ENCODE measurements around the gene RASAL3. TPM values are rescaled to one million over a fixed set of nuclear protein-coding genes. Genes with fewer than 3 reads are reported as not detected.
"Not testable (repeated sequence)": the region's sequence is repeated elsewhere in the genome, so short reads cannot be mapped to it uniquely, and the experiment has no call there.

Gene RASAL3
- 2.3 TPM for total RNA-seq
- long read RNA-seq: 0 reads

DNA sequence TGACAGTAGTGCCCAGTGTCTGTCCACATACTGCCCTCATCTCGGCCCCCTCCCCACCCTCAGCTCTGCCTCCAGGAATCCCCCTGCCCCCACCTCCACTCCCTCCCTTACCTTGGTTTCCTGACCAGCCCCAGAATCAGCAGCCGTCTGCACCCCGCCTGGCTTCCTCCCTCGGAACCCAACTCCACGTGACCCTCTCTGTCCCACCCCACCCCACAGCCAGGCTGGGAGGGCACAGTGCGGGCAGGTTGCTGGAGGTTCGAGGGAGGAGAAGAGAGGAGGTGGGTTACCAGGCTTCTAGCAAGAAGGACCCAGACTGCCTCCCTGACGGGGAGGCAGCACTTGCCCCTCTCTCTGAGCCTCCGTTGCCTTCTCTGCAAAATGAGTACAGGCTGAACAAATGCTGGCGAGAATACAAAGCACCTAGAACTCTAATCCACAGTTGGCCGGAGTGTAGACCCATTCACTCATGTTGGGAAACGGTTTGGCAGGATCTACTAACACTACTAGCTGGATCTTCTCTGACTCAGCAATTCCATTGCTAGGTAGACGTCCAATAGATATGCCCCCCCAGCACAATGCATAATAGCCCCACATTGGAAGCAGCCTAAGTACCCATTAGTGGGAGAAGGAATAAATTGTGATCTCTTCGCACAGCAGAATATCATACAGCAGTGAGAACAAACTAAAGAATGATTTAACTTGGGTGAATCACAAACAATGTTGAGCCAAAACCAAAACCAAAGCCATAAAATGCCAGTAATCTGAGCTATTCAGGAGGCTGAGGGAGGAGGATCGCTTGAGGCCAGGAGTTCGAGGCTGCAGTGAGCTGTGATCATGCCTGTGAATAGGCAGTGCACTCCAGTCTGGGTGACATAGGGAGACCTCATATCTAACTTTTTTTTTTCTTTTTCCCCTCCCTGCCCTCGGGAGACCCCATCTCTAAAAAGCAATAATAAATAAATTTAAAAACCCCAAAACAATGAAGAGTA, at the start of gene RASAL3:
TSS of gene RASAL3 (minus strand) at position 151 of the 992 bp plus-strand sequence. CDS start 186 bp downstream, outside the sequence.
- no peak for DNase-seq (ENCODE audit: missing footprints)
- intact Hi-C loops (cut with DNase I): no loop called here
- peak; percentile 15 for ATAC-seq

GRCh38 chr19:15511671-15512424, 47.5 kb upstream of the RASAL3 start:
- intact Hi-C loops (cut with DNase I): no loop called here
- ATAC-seq: no peak
- DNase-seq (ENCODE audit: missing footprints): no peak

GRCh38 chr19:15508035-15508710, 43.8 kb upstream of the RASAL3 start, which contains the start of gene CYP4F22:
TSS of gene CYP4F22 (plus strand) at chr19:15508525. CDS start at chr19:15525337, 16,812 bp downstream.
- intact Hi-C loops (cut with DNase I): no loop called here
- ATAC-seq: no peak
- DNase-seq (ENCODE audit: missing footprints): no peak

GRCh38 chr19:15507068-15508034, 43.0 kb upstream of the RASAL3 start:
- intact Hi-C loops (cut with DNase I): no loop called here
- no peak for ATAC-seq
- no peak for DNase-seq (ENCODE audit: missing footprints)

- DNase-seq (ENCODE audit: missing footprints): no peak
- no peak for ATAC-seq
- intact Hi-C loops (cut with DNase I): no loop called here
Measured at GRCh38 chr19:15506074-15506571, 41.8 kb upstream of the RASAL3 start.

- no peak for DNase-seq (ENCODE audit: missing footprints)
- no peak for ATAC-seq
- intact Hi-C loops (cut with DNase I): no loop called here
Measured at GRCh38 chr19:15502264-15502663, 37.9 kb upstream of the RASAL3 start.

GRCh38 chr19:15501596-15501995, 37.3 kb upstream of the RASAL3 start:
- intact Hi-C loops (cut with DNase I): no loop called here
- no peak for ATAC-seq
- no peak for DNase-seq (ENCODE audit: missing footprints)

GRCh38 chr19:15498910-15499309, 34.6 kb upstream of the RASAL3 start:
- DNase-seq (ENCODE audit: missing footprints) (no peak), ATAC-seq (no peak)
- intact Hi-C loops (cut with DNase I): no loop called here

DNA sequence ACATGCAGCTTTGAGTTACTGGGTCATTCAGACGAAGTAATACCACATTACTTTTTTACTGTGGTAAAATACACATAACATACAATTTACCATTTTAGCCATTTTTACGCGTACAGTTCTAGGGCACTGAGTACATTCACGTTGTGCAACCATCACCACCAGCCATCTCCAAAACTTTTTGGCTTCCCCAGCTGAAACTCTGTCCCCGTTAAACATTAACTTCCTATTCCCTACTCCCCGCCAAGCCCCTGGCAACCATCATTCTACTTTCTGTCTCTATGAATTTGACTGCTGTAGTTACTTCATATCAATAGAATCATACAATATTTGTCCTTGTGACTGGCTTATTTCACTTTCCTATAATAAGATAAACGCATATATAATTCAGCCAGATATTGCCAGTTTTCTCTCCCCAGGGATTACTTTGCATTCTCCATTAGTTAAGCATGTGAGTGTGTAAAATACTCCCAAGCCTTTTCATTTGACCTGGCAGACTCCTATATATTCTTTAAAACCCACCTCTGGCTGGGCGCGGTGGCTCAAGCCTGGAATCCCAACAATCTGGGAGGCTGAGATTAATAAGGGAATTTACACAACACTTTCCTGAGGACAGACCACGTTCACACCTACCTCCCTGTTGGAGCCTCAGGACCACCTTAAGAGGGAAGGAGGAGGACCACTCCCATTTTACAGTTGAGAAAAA, 34.0 kb upstream of the RASAL3 start:
- DNase-seq (ENCODE audit: missing footprints) (no peak), ATAC-seq (no peak)
- intact Hi-C loops (cut with DNase I): no loop called here

GRCh38 chr19:15495151-15495550, 30.8 kb upstream of the RASAL3 start:
- ATAC-seq: no peak
- DNase-seq (ENCODE audit: missing footprints): no peak
- intact Hi-C loops (cut with DNase I): no loop called here

DNA sequence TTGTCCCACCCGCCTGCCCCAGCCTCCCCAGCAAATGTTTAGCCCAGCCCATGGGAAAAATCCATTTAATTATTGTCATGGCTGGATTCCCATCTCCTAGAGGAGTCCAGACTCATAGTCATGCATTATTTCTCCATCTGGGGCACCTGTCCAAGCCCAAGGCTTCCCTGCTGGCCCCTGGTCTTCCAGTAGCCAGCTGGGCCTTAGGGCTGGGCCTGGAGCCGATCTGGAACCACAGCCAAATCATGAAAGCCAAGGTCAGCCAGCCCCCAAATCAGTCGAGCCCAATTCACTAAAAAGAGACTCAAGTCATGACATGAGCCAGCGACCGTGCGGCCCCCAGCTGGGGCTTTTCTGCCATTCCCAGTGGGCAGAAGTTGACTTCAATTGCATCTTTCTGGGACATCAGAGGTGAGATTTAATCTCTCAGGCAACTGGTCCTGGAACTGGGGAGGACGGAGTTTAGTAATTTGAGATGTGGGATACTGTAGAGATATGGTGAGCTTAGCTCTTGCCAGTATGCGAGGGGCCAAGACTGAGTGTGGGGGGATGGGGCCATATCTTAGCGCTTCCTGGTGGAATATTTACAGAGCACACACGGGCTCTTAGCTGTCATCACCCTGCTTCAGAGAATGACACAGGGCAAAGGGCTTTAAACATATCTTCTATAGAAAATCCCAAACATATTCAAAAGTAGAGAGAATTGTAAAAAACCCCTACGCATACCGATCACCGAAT, 24.3 kb upstream of the RASAL3 start:
- DNase-seq (ENCODE audit: missing footprints) (peak; percentile 68), ATAC-seq (peak; percentile 93)
- intact Hi-C loops (cut with DNase I): no loop called here

DNA sequence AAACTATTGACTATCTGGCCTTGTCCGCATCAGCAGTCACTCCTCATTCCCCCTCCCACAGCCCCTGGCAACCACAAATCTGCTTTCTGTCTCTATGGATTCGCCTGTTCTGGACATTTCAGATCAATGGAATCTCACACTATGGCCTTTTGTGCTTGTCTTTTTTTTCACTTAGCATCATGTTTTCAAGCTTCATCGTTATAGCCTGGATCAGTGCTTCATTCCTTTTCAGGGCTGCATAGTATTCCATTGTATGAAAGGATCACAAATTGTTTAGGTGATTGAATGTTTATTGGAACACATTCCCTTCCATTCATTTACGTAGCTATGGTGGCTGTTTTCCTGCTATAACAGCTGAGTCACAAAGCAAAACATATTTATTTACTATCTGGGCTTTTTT, 22.7 kb upstream of the RASAL3 start:
- intact Hi-C loops (cut with DNase I): no loop called here
- ATAC-seq (no peak), DNase-seq (ENCODE audit: missing footprints) (no peak)

DNA sequence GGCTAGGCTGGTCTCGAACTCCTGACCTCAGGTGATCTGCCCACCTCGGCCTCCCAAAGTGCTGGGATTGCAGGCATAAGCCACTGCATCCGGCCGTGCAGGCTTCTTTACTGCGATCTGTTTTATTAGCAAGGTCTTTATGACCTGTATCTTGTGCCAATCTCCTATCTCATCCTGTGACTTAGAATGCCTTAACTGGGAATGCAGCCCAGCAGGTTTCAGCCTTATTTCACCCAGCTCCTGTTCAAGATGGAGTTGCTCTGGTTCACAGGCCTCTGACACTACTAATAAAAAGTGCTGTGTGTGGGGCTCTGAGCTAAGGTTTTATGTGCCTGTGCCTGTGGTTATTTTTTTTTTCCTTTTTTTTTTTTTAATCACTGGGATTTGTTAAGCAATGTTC, 21.4 kb upstream of the RASAL3 start:
- intact Hi-C loops (cut with DNase I); ATAC-seq; DNase-seq (ENCODE audit: missing footprints): not testable (repeated sequence)

DNA sequence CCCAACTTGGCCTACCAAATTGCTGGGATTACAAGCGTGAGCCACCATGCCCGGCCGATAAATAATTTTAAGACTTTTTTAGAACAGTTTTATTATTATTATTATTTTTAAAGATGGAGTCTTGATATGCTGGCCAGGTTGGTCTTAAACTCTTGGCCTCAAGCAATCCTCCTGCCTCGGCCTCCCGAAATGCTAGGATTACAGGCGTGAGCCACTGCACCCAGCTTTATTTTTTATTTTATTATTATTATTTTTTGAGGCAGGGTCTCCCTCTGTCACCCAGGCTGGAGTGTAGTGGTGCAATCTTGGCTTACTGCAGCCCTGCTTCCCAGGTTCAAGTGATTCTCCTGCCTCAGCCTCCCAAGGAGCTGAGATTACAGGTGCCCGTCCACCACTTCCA, 16.7 kb upstream of the RASAL3 start:
- DNase-seq (ENCODE audit: missing footprints); intact Hi-C loops (cut with DNase I): not testable (repeated sequence)

DNA sequence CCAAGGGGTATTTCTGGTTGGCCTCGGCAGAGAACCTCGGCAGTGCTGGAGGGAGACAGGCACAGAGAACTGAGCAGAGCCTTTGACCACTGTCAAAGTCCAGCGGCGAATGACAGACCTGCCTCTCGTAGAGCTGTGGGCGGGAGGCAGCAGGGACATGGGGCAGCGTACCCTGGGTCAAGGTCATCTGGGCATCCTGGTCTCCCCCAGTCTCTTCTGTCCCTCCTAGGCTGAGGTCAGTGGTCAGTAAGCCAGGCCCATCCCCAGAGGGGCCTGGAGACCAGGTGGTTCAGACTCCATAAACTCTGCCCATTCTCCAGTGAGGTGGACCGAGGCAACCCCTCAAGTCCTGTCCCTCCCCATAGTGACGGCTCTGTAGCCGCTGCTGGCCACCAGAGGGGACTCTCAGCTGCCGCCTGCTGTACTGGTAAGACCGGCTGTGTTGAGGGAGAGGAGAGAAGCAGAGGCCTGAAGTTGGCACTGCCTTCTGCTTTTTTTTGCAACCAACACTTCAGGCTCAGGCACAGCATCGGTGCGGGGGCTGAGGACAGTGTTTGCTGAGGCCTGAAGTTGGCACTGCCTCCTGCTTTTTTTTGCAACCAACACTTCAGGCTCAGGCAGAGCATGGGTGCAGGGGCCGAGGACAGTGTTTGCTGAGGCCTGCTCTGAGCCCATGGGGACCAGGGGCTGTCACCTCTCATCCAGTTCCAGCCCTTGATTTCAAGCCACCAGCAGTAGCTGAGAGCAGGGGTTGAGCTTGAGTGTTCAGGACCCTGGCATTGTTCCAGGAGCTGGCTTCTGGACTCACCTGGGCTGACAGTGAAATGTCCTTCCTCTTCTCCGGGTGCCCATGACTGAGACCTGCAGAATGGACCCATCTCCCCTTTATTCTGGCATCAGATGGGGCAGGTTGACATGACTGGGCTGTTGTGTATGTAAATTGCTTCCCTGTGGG, 15.3 kb upstream of the RASAL3 start, which contains the start of gene PGLYRP2:
TSS of gene PGLYRP2 (minus strand) at position 111 of the 955 bp plus-strand sequence. CDS start 130 bp downstream, outside the sequence.
- intact Hi-C loops (cut with DNase I): no loop called here
- DNase-seq (ENCODE audit: missing footprints) (no peak), ATAC-seq (peak; percentile 73)

More for the DNA sequence above, 16.7 kb upstream of the RASAL3 start:
- not testable (repeated sequence) for ATAC-seq
